Osteoblast (primary cell): ENCODE data around the gene CUX1. TPM values are rescaled to one million over a fixed set of nuclear protein-coding genes. Genes with fewer than 3 reads are reported as not detected.
"Not testable (repeated sequence)": the region's sequence is repeated elsewhere in the genome, so short reads cannot be mapped to it uniquely, and the experiment has no call there.

Source experiments
- DNase-seq: peaks from one replicate; pipeline ENCODE4 v3.0.0; 2011; ENCODE audit warnings: low spot score, mixed read lengths; ENCODE audit not compliant: insufficient read length; ENCODE audit errors: missing footprints
- H2AFZ ChIP-seq: 2 replicates; pipeline ENCODE4 v1.6.0; 2011; ENCODE audit warnings: mild to moderate bottlenecking, low read length
- H3K27ac ChIP-seq: 2 replicates; pipeline ENCODE4 v1.5.1; 2011; ENCODE audit warnings: mild to moderate bottlenecking, low read depth, low read length, moderate library complexity
- H3K27me3 ChIP-seq: 2 replicates; pipeline ENCODE4 v1.6.0; 2012; ENCODE audit warnings: mild to moderate bottlenecking, control low read depth, inconsistent platforms, low read length, moderate library complexity; ENCODE audit not compliant: insufficient read depth
- H3K36me3 ChIP-seq: 2 replicates; pipeline ENCODE4 v1.5.1; 2011; ENCODE audit warnings: mild to moderate bottlenecking, low read length, control low read depth, moderate library complexity; ENCODE audit not compliant: insufficient read depth
- H3K4me1 ChIP-seq: 2 replicates; pipeline ENCODE4 v1.5.1; 2011; ENCODE audit warnings: mild to moderate bottlenecking, low read length, control low read depth, moderate library complexity; ENCODE audit not compliant: insufficient read depth
- H3K4me2 ChIP-seq: 2 replicates; pipeline ENCODE4 v1.6.0; 2011; ENCODE audit warnings: mild to moderate bottlenecking, low read length; ENCODE audit not compliant: insufficient read depth
- H3K4me3 ChIP-seq: fragments of 200-600 bp; sonication (generic); 3 replicates; pipeline ENCODE4 v1.5.1; 2012; ENCODE audit warnings: mild to moderate bottlenecking, low read length, inconsistent platforms; ENCODE audit not compliant: insufficient read depth
- H3K79me2 ChIP-seq: 2 replicates; pipeline ENCODE4 v1.6.0; 2012; ENCODE audit warnings: mild to moderate bottlenecking, low read length, control low read depth, inconsistent platforms; ENCODE audit not compliant: insufficient read depth
- H3K9me3 ChIP-seq: 2 replicates; pipeline ENCODE4 v1.5.1; 2011; ENCODE audit warnings: low read depth, low read length, control low read depth
- H4K20me1 ChIP-seq: 2 replicates; pipeline ENCODE4 v1.6.0; 2012; ENCODE audit warnings: mild to moderate bottlenecking, low read length, control low read depth; ENCODE audit not compliant: insufficient read depth
- CTCF ChIP-seq: IDR thresholded peaks from 2 replicates; pipeline ENCODE4 v1.5.1; 2011; ENCODE audit warnings: mild to moderate bottlenecking, low read depth, low read length, moderate library complexity; ENCODE audit errors: extremely low read depth
- total RNA-seq: library from RNA; depleted of rRNA; stranded (reverse); fragments of >200 nt; gene quantifications from 2 replicates; pipeline ENCODE4 v1.2.3, GENCODE V29; 2012

Gene CUX1
- total RNA-seq, 1 donor = 41.6 TPM

- Histone ChIP-seq H3K79me2 (peaks cover under 1% of the 10 kb centered on the region), H4K20me1 (peaks cover 26% of the 10 kb centered on the region), H2AFZ (no peak overlapping the region), H3K9me3 (no peaks in the 10 kb centered on the region), H3K4me3 (no peak overlapping the region), H3K4me1 (peaks cover 44% of the 10 kb centered on the region), H3K27me3 (no peaks in the 10 kb centered on the region), H3K27ac (peak overlapping the region; percentile 72), H3K36me3 (no peaks in the 10 kb centered on the region), H3K4me2 (peak overlapping the region; percentile 46)
- peak; percentile 96 for DNase-seq
- TF ChIP-seq CTCF = no peak
These were observed 224.7 kb downstream of the CUX1 start for GRCh38 chr7:102042016-102042656.

GRCh38 chr7:102042796-102043195 is 225.4 kb downstream of the CUX1 start:
- H3K4me2 ChIP-seq, H3K36me3 ChIP-seq, H3K4me3 ChIP-seq, H3K27me3 ChIP-seq, DNase-seq, H3K79me2 ChIP-seq, H3K9me3 ChIP-seq, H2AFZ ChIP-seq: not testable (repeated sequence)
- peaks cover 44% of the 10 kb centered on the region for H3K4me1 ChIP-seq
- peak overlapping the region; percentile 72 for H3K27ac ChIP-seq
- H4K20me1 ChIP-seq = peaks cover 31% of the 10 kb centered on the region

DNA sequence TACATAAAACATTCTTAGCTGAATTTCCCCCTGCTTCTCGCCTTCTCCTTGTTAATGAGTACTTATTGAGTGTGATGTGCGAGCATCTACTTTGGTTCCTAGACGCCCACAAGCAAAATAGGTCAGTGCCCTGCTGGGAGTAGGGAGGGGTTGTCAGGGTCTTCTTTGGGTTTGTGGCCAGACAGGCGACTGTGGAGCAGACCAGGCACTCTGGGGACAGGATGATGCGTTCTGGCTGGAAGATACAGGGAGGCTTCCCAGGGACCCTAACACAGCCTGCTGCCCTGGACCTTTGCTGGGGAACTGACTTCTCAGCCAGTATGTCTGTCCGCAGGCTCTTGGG is 227.2 kb downstream of the CUX1 start:
- no peak for TF ChIP-seq CTCF
- Histone ChIP-seq H4K20me1 (peaks cover 38% of the 10 kb centered on the region), H3K27ac (peak overlapping the region; percentile 59), H3K4me1 (peaks cover 36% of the 10 kb centered on the region), H2AFZ (peak overlapping the region; percentile 59), H3K79me2 (peaks cover 2% of the 10 kb centered on the region), H3K4me3 (peak overlapping the region; percentile 42), H3K9me3 (no peaks in the 10 kb centered on the region), H3K36me3 (no peaks in the 10 kb centered on the region), H3K27me3 (no peaks in the 10 kb centered on the region), H3K4me2 (peak overlapping the region; percentile 64)
- no peak for DNase-seq

- Histone ChIP-seq H3K36me3 (no peaks in the 10 kb centered on the region), H3K27ac (peak overlapping the region; percentile 59), H2AFZ (peak overlapping the region; percentile 59), H3K79me2 (peaks cover 2% of the 10 kb centered on the region), H3K4me3 (peak overlapping the region; percentile 42), H3K4me2 (peak overlapping the region; percentile 64), H3K9me3 (no peaks in the 10 kb centered on the region), H3K4me1 (peaks cover 36% of the 10 kb centered on the region), H3K27me3 (no peaks in the 10 kb centered on the region), H4K20me1 (peaks cover 36% of the 10 kb centered on the region)
- TF ChIP-seq CTCF = no peak
- DNase-seq = peak; percentile 93
These were observed 227.7 kb downstream of the CUX1 start for GRCh38 chr7:102044984-102045673.
